Neural cell (in vitro differentiated cells): ENCODE results near the gene BUD23. TPM values are rescaled to one million over a fixed set of nuclear protein-coding genes. Genes with fewer than 3 reads are reported as not detected.

ENCODE experiments used
- H2AFZ ChIP-seq: fragments of 200-600, 300-800 bp; sonication (generic), shearing (Covaris generic); 2 replicates; pipeline ENCODE4 v1.6.0; 2014; ENCODE audit warnings: low read depth, mild to moderate bottlenecking, antibody characterized with exemption, low read length, moderate library complexity
- H3F3A ChIP-seq: fragments of 200-600 bp; shearing (Covaris generic); 2 replicates; pipeline ENCODE4 v1.6.1; 2016; ENCODE audit warnings: mild to moderate bottlenecking, moderate library complexity, mixed read lengths, antibody characterized with exemption, low read length; ENCODE audit not compliant: insufficient read depth, poor library complexity, severe bottlenecking
- H3K27ac ChIP-seq: fragments of 200-600, 300-800 bp; sonication (generic), shearing (Covaris generic); 2 replicates; pipeline ENCODE4 v1.5.1; 2014; ENCODE audit warnings: mild to moderate bottlenecking, low read length, moderate library complexity
- H3K27me3 ChIP-seq: fragments of 300-800, 200-600 bp; sonication (generic), shearing (Covaris generic); 2 replicates; pipeline ENCODE4 v1.6.0; 2014; ENCODE audit warnings: mild to moderate bottlenecking, low read depth, low read length, moderate library complexity; ENCODE audit not compliant: insufficient read depth
- H3K36me3 ChIP-seq: fragments of 300-800, 200-600 bp; sonication (generic), shearing (Covaris generic); 2 replicates; pipeline ENCODE4 v1.5.1; 2014; ENCODE audit warnings: mild to moderate bottlenecking, antibody characterized with exemption, low read length, moderate library complexity; ENCODE audit not compliant: insufficient read depth
- H3K4me2 ChIP-seq: fragments of 300-800, 200-600 bp; sonication (generic), shearing (Covaris generic); 2 replicates; pipeline ENCODE4 v1.6.0; 2014; ENCODE audit warnings: mild to moderate bottlenecking, low read length
- H3K4me3 ChIP-seq: fragments of 300-800, 200-600 bp; sonication (generic), shearing (Covaris generic); 2 replicates; pipeline ENCODE4 v1.5.1; 2014; ENCODE audit warnings: mild to moderate bottlenecking, low read length, moderate library complexity
- H3K79me2 ChIP-seq: fragments of 200-600 bp; shearing (Covaris generic); replicated peaks from 2 replicates; pipeline ENCODE4 v1.6.0; 2014; ENCODE audit warnings: mild to moderate bottlenecking, low read length, moderate library complexity; ENCODE audit not compliant: insufficient read depth
- H3K9ac ChIP-seq: fragments of 300-800, 200-600 bp; sonication (generic), shearing (Covaris generic); 2 replicates; pipeline ENCODE4 v1.6.1; 2016; ENCODE audit warnings: mild to moderate bottlenecking, low read length, mixed read lengths
- H3K9me2 ChIP-seq: fragments of 200-600 bp; shearing (Covaris generic); 2 replicates; pipeline ENCODE4 v1.6.1; 2016; ENCODE audit warnings: mild to moderate bottlenecking, low read length, mixed read lengths; ENCODE audit not compliant: insufficient read depth
- H3K9me3 ChIP-seq: fragments of 200-600, 300-800 bp; sonication (generic), shearing (Covaris generic); 2 replicates; pipeline ENCODE4 v1.6.1; 2016; ENCODE audit warnings: mild to moderate bottlenecking, mixed run types, low read length, moderate library complexity, mixed read lengths
- H4K20me1 ChIP-seq: fragments of 200-600 bp; shearing (Covaris generic); 2 replicates; pipeline ENCODE4 v1.6.1; 2016; ENCODE audit warnings: mild to moderate bottlenecking, mixed run types; ENCODE audit not compliant: insufficient read depth
- EP300 ChIP-seq: fragments of 450-650 bp; conservative IDR thresholded peaks from 2 replicates; pipeline ENCODE4 v1.6.1; 2014; ENCODE audit warnings: antibody characterized with exemption, mild to moderate bottlenecking, moderate library complexity; ENCODE audit not compliant: poor library complexity, severe bottlenecking
- EZH2 ChIP-seq: fragments of 200-600, 300-800 bp; shearing (Covaris generic), sonication (generic); IDR thresholded peaks from 2 replicates; pipeline ENCODE4 v1.6.1; 2014; ENCODE audit warnings: antibody characterized with exemption, low read length, borderline replicate concordance, mild to moderate bottlenecking; ENCODE audit not compliant: insufficient read depth, poor library complexity, severe bottlenecking
- MXI1 ChIP-seq: fragments of 450-650 bp; conservative IDR thresholded peaks from 2 replicates; pipeline ENCODE4 v1.6.1; 2014; ENCODE audit warnings: antibody characterized with exemption, mild to moderate bottlenecking; ENCODE audit not compliant: poor library complexity, severe bottlenecking
- POLR2AphosphoS5 ChIP-seq: IDR thresholded peaks from 2 replicates; pipeline ENCODE4 v1.6.1; 2012
- RAD21 ChIP-seq: fragments of 450-650 bp; conservative IDR thresholded peaks from 2 replicates; pipeline ENCODE4 v1.6.1; 2014; ENCODE audit warnings: antibody characterized with exemption, mild to moderate bottlenecking, moderate library complexity
- SMC3 ChIP-seq: fragments of 450-650 bp; conservative IDR thresholded peaks from 2 replicates; pipeline ENCODE4 v1.6.1; 2014; ENCODE audit warnings: antibody characterized with exemption, mild to moderate bottlenecking, moderate library complexity; ENCODE audit not compliant: poor library complexity
- TAF1 ChIP-seq: IDR thresholded peaks from 2 replicates; pipeline ENCODE4 v1.6.1; 2012; ENCODE audit warnings: low read depth
- polyA plus RNA-seq: library from polyadenylated mRNA; depleted of rRNA; stranded (reverse); fragments of >200 nt; gene quantifications from 2 replicates; pipeline ENCODE4 v1.2.3, GENCODE V29; 2014
- TF ChIP-seq, protein P1 (sequence below): IDR thresholded peaks from 2 replicates; pipeline ENCODE4 v1.6.1; 2012; ENCODE audit warnings: borderline replicate concordance
- TF ChIP-seq, protein P2 (sequence below): fragments of 450-650 bp; IDR thresholded peaks from 2 replicates; pipeline ENCODE4 v1.5.1; 2014; ENCODE audit warnings: antibody characterized with exemption, mild to moderate bottlenecking, moderate library complexity; ENCODE audit not compliant: poor library complexity, severe bottlenecking

Gene BUD23
- polyA plus RNA-seq, 1 donor from 2014 or later = 82.9 TPM

DNA sequence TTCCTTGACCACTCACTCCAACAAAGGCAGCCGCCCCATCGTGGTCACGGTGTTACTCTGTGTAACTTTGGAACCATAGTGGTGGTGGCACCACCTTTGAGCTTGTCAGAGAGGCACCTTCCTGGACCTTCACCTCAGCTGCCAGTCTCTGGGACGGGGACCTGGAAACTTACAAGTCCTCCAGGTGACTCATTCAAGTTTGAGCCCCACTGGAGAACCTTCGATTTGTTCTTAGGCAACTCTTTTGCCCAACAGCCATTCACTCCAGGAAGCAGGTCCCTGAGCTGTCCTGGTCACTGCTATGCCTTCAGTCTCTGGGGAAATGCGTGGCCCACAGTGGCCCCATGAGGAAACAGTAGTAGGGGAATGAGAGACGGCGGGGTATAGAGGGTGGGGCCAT lies 18.8 kb downstream of the BUD23 start:
- H3K4me3 ChIP-seq = no peak overlapping the region
- no peaks in the 10 kb centered on the region for H3K79me2 ChIP-seq
- no peak overlapping the region for H3K27ac ChIP-seq
- no peak overlapping the region for H3K9ac ChIP-seq
- no peak overlapping the region for H2AFZ ChIP-seq
- no peaks in the 10 kb centered on the region for H3K27me3 ChIP-seq
- no peaks in the 10 kb centered on the region for H3K36me3 ChIP-seq
- H3F3A ChIP-seq = no peaks in the 10 kb centered on the region
- no peak overlapping the region for H3K4me2 ChIP-seq
- no peaks in the 10 kb centered on the region for H4K20me1 ChIP-seq
- no peaks in the 10 kb centered on the region for H3K9me3 ChIP-seq
- TF ChIP-seq, protein P1, sequence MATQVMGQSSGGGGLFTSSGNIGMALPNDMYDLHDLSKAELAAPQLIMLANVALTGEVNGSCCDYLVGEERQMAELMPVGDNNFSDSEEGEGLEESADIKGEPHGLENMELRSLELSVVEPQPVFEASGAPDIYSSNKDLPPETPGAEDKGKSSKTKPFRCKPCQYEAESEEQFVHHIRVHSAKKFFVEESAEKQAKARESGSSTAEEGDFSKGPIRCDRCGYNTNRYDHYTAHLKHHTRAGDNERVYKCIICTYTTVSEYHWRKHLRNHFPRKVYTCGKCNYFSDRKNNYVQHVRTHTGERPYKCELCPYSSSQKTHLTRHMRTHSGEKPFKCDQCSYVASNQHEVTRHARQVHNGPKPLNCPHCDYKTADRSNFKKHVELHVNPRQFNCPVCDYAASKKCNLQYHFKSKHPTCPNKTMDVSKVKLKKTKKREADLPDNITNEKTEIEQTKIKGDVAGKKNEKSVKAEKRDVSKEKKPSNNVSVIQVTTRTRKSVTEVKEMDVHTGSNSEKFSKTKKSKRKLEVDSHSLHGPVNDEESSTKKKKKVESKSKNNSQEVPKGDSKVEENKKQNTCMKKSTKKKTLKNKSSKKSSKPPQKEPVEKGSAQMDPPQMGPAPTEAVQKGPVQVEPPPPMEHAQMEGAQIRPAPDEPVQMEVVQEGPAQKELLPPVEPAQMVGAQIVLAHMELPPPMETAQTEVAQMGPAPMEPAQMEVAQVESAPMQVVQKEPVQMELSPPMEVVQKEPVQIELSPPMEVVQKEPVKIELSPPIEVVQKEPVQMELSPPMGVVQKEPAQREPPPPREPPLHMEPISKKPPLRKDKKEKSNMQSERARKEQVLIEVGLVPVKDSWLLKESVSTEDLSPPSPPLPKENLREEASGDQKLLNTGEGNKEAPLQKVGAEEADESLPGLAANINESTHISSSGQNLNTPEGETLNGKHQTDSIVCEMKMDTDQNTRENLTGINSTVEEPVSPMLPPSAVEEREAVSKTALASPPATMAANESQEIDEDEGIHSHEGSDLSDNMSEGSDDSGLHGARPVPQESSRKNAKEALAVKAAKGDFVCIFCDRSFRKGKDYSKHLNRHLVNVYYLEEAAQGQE = no peak
- no peak for TF ChIP-seq TAF1
- TF ChIP-seq MXI1 = no peak
- no peak for TF ChIP-seq SMC3
- TF ChIP-seq EP300 = no peak
- TF ChIP-seq EZH2 = no peak
- no peak for TF ChIP-seq RAD21
- TF ChIP-seq, protein P2, sequence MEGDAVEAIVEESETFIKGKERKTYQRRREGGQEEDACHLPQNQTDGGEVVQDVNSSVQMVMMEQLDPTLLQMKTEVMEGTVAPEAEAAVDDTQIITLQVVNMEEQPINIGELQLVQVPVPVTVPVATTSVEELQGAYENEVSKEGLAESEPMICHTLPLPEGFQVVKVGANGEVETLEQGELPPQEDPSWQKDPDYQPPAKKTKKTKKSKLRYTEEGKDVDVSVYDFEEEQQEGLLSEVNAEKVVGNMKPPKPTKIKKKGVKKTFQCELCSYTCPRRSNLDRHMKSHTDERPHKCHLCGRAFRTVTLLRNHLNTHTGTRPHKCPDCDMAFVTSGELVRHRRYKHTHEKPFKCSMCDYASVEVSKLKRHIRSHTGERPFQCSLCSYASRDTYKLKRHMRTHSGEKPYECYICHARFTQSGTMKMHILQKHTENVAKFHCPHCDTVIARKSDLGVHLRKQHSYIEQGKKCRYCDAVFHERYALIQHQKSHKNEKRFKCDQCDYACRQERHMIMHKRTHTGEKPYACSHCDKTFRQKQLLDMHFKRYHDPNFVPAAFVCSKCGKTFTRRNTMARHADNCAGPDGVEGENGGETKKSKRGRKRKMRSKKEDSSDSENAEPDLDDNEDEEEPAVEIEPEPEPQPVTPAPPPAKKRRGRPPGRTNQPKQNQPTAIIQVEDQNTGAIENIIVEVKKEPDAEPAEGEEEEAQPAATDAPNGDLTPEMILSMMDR = no peak
- TF ChIP-seq POLR2AphosphoS5 = no peak
- no peaks in the 10 kb centered on the region for H3K9me2 ChIP-seq

DNA sequence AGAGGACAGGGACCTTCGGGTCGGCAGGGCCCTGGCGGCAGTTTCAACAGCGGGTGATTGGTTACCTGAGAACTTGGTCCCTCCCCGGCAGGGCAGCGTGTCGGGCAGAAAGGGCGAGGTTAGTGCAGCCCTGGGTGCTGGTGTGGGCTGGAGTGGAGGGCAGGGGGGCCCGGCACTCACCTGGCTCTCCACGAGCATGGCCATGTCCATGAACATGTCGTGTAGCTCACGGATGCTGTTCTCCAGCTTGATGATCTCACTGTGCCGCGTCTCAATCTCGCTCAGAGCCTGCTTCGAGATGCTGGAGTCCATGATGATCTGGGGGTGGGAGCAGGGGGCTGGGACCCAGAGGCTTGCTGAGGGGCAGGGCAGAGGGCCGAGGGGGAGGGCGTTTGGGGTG lies 19.3 kb downstream of the BUD23 start:
- no peak for TF ChIP-seq SMC3
- TF ChIP-seq, protein P2 = no peak
- TF ChIP-seq MXI1 = no peak
- no peak for TF ChIP-seq POLR2AphosphoS5
- TF ChIP-seq EZH2 = no peak
- no peak for TF ChIP-seq RAD21
- TF ChIP-seq, protein P1 = no peak
- TF ChIP-seq TAF1 = no peak
- no peak for TF ChIP-seq EP300
- H3K27ac ChIP-seq = no peak overlapping the region
- no peak overlapping the region for H2AFZ ChIP-seq
- no peaks in the 10 kb centered on the region for H3F3A ChIP-seq
- H3K9ac ChIP-seq = no peak overlapping the region
- H3K79me2 ChIP-seq = no peaks in the 10 kb centered on the region
- no peak overlapping the region for H3K4me3 ChIP-seq
- H3K27me3 ChIP-seq = no peaks in the 10 kb centered on the region
- H3K9me2 ChIP-seq = no peaks in the 10 kb centered on the region
- H3K4me2 ChIP-seq = no peak overlapping the region
- no peaks in the 10 kb centered on the region for H3K9me3 ChIP-seq
- no peaks in the 10 kb centered on the region for H3K36me3 ChIP-seq
- H4K20me1 ChIP-seq = no peaks in the 10 kb centered on the region
